GM23338 (cell line): ENCODE data around the gene TMEM178A.

ENCODE experiments used
- EZH2 ChIP-seq: fragments of 200-600 bp; sonication (generic); IDR thresholded peaks from one replicate; pipeline ENCODE4 v1.8.0; 2017; ENCODE audit warnings: antibody characterized with exemption, mild to moderate bottlenecking, low read depth; ENCODE audit not compliant: unreplicated experiment
- TF ChIP-seq, protein P1 (sequence below), 2 experiments: fragments of 200-600 bp in 1 of 2; sonication (generic) in 1 of 2; conservative IDR thresholded peaks; 2 replicates each; pipeline versions ENCODE4 v1.5.1 to v1.6.1; 2016 to 2017; ENCODE audit warnings: antibody characterized with exemption in 2 of 2, low read depth in 2 of 2, mild to moderate bottlenecking in 2 of 2, moderate library complexity in 1 of 2

DNA sequence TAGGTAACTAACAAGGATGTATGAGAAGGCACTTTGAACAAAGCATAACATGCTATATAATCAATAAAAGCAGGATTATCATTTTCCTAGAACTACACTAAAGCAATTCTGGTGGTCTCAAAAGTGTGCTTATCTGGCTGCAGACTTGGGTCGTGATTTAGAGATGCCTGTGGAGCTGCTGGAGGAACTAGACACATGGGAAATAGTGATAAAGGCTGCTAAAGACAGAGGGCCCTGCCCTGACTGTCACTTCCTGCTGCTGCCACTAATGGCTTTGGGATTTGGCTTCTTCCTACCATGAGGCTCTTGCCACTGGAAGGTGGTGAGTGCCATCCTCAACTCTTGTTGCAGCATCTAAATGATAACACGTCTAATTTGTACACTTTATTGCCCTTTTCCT is 22.5 kb downstream of the TMEM178A start:
- TF ChIP-seq EZH2 = no peak
- TF ChIP-seq, protein P1, sequence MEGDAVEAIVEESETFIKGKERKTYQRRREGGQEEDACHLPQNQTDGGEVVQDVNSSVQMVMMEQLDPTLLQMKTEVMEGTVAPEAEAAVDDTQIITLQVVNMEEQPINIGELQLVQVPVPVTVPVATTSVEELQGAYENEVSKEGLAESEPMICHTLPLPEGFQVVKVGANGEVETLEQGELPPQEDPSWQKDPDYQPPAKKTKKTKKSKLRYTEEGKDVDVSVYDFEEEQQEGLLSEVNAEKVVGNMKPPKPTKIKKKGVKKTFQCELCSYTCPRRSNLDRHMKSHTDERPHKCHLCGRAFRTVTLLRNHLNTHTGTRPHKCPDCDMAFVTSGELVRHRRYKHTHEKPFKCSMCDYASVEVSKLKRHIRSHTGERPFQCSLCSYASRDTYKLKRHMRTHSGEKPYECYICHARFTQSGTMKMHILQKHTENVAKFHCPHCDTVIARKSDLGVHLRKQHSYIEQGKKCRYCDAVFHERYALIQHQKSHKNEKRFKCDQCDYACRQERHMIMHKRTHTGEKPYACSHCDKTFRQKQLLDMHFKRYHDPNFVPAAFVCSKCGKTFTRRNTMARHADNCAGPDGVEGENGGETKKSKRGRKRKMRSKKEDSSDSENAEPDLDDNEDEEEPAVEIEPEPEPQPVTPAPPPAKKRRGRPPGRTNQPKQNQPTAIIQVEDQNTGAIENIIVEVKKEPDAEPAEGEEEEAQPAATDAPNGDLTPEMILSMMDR (conservative IDR thresholded peaks at IDR 0.05; ENCODE audit: low read depth in 2 of 2) = no peak
